NCI-H1092 (cell line): ENCODE results near the gene ZNF750.

Experiments used
- DNase-seq: peaks from one replicate; lab custom pipeline; 2025; lab: John Stamatoyannopoulos, UW

The ZNF750 gene

DNA sequence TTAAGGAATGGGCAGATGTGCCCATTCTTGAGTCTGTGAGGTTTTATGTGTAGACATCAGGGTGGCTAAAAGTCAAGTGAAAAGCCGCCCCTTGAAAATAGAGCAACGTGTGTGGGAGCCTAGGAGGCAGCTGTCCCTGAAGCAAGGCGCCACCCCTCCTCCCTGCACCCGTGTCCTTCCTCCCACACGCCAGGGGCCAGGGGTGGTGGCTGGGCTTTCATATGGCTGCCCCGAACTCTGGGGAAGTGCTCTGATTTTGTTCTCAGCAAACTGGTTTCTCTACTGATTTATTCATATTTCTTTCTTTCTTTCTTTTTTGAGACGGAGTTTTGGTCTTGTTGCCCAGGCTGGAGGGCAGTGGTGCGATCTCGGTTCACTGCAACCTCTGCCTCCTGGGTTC, 4.7 kb downstream of the ZNF750 start:
- DNase-seq: no peak

GRCh38 chr17:82832881-82833475, 6.8 kb downstream of the ZNF750 start:
- DNase-seq: no peak

GRCh38 chr17:82832411-82832810, 7.4 kb downstream of the ZNF750 start:
- no peak for DNase-seq

- DNase-seq: no peak
Observed at GRCh38 chr17:82831818-82832200, 8.0 kb downstream of the ZNF750 start.

DNA sequence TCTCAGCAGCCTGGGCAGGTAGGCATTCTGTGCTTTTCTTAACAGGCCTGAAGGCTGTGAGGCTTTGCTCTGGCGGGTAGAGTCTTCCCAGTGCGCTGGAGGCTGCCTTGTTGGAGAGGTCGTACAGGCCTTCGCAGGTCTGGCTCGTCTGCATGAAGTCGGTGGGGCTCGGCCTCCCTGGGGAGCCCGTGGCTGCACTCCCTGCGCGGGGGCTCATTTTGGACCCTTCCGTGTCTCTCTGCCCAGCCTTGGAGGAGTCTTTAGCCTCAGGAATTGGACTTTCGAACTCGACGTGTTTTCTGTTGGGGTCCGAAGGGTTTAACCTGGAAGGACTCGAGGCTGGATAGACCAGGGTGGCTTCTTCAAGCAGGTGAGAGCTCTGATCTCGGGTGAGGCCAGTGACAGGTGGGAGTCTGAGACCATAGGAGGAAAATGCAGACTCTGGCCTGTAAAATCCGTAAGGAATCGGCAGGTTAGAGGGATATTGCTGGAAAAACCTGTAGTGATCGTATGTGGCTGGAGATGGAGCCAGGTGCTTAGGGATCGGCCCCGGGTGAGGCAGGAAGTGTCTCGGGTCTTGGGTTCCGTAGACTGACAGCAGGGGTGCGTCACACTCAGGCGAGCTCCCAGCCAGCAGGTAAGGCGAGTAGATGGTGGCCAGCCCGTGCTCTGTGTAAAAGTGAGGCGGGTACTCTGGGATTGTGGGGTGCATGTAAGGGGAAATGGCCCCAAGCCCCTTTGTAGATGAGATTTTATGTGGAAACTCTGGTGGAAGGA, 8.6 kb downstream of the ZNF750 start:
- no peak for DNase-seq

DNA sequence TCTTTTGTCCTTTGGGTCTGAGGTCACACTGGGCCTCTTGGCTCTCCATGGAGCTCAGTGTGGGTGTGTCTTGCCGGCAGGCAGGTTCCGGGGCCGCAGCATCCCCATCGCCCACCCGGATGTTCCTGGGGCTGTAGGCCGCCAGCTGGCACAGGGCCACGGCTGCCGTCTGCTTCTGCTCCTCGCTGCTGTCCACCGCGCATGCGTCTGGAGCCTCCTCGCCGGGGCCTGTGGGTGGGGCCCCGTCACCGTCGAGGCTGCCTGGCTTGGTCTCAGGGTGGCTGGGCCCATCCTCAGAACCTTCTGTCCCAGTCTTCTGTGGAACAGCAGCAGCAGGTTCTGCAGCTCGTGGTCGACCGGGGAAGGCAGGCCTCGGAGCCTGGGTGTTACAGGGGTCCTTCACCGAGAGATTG, 9.6 kb downstream of the ZNF750 start:
- no peak for DNase-seq

DNA sequence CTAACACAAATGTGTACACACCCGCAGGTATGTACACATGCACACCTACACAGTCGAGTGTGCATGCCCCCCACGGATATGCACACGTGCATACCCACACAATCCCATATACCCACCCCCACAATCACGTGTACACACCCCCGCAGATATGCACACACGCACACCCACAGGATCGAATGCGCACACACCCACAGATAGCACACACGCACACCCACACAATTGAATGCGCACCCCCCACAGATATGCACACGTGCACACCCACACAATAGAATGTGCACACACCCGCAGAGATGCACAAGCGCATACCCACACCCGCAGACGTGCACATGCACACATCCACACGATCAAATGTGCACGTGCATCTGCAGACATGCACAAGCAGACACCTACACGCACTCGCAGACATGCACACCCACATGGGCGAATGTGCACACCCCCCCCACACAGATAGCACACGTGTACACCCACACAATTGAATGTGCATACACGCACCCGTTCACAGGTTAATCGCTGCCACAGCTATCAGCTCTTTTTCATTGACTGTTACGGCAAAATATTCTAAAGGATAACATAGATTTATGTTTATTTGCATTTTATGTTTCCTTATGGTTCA, 10.8 kb downstream of the ZNF750 start:
- DNase-seq: no peak

DNA sequence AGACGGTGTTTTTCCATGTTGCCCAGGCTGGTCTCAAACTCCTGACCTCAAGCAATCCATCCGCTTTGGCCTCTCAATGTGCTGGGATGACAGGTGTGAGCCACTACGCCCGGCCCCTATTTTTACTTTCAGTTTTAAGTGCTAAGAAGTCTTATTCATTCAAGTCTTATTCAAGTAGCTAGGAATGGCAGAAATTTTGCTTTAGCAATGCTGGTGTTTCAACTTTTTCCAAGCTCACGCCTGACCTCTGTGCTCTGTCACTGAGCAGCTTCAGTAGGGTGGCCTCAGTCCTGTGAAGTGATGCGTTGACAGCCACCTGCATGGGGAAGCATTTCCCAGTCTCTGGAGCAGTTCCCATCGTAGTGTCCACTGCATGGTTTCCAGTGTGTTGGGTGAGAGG, 12.9 kb downstream of the ZNF750 start:
- no peak for DNase-seq

DNA sequence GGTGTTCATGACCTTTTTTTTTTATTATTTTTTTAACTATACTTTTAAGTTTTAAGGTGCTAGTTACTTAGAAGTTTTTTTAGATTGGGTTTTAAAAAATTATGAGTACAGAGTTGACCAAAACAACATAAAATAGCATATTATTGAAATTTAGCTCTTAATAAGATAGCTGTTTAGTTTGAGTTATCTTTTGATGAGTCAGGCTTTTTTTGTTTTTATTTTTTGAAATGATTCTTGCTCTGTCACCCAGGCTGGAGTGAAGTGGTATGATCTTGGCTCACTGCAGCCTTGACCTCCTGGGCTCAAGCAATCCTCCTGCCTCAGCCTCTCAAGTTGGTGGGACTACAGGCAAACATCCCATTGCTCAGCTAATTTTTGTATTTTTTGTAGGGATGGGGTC, 13.6 kb downstream of the ZNF750 start:
- no peak for DNase-seq

- no peak for DNase-seq
Observed at GRCh38 chr17:82825540-82826124, 14.2 kb downstream of the ZNF750 start.

DNA sequence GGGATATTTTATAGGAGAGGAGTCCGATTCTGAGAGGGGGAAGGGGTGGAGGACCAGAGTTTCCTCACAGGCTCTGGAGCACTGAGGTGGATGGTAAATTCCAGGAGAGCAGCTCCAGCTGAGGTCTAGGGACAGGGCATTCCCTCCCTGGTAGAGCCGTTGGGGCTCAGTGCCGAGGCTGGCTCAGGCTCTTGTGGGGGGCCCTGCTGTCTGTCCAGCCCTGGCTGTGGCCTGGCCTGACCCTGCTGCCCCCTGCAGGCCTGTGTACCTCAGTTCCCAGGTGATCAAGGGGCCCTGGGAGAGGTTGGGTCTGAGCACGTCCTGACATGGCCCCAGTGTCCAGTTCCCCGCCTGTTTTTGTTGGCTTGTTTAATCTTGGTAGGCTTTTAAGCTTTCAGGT, 16.8 kb downstream of the ZNF750 start:
- no peak for DNase-seq

GRCh38 chr17:82822281-82822680, 17.5 kb downstream of the ZNF750 start:
- no peak for DNase-seq

- no peak for DNase-seq
Observed at GRCh38 chr17:82821554-82821953, 18.3 kb downstream of the ZNF750 start.

DNA sequence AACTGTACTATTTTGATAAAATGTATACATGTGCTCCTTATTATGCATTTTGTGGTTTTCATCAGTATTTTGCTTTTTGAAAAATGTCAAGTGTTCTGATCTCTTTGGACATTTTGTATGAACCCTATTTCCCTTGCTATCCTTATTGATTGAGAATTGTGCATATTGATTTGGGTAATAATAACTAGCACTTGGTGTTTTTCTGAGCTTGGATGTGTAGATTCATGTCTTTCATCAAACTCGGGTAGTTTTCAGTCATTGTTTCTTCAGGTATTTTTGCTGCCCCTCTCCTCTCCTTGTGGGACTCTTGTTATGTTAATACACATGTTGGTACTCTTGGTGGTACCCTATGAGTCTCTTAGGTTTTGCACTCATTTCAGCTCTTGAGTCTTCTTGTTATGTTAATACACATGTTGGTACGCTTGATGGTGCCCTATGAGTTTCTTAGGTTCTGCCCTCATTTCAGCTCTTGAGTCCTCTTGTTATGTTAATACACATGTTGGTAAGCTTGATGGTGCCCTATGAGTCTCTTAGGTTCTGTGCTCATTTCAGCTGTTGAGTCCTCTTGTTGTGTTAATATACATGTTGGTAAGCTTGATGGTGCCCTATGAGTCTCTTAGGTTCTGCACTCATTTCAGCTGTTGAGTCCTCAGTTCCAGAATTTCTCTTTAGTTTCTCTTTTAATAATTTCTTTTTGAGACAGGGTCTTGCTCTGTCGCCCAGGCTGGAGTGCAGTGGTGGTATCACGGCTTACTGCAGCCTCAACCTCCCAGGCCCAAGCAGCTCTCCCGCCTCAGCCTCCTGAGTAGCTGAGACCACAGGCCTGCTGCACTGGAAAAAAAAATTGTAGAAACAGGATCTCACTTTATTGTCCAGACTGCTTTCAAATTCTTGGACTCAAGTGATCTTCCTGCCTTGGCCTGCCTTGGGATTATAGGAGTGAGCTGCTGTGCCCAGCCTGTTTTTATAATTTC, 19.3 kb downstream of the ZNF750 start:
- no peak for DNase-seq

DNA sequence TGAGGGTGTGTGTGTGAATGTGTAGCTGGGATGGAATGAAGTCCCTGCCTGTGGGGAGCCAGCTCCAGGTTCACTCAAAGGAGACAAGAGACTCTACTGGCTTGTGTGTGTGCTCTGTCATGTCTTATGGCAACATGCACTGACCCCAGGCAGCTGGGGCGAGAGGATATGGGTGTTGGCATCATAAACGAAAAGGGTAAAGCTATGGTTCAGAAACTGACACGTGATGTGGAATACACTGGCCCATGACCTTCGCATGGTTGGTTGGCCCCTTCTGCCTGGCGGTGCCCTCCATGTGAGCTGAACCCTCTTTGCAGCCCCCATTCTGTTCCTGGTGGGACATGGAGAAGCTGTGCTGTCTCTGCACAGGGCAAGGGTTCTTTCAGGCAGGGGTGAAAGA, 21.9 kb downstream of the ZNF750 start:
- no peak for DNase-seq

GRCh38 chr17:82816358-82816757, 23.5 kb downstream of the ZNF750 start:
- no peak for DNase-seq

DNA sequence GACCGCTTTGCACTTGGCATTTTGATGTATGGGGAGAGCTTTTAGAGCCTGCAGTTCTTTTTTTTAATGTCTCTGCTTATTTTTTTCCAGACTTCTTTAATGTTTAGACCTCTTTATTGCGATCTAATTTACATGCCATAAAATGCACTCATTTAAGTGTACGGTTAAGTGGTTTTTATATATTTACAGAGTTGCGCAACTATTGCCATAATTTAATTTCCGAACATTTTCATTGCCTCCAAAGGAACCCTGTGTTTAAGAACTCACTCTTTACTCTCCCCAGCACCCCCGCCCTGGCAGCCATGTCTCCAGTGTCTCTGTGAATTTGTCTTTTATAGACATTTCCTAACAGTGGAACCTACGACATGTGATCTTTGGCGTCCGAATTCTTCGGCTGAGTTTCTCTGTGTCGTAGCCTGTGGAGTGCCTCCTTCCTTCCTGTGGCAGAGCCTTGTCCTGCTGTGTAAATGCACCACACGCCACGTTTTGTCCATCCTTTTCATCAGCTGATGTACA, 24.0 kb downstream of the ZNF750 start:
- DNase-seq: no peak

- no peak for DNase-seq
Observed at GRCh38 chr17:82815354-82815753, 24.5 kb downstream of the ZNF750 start.

- no peak for DNase-seq
Observed at GRCh38 chr17:82814834-82815233, 25.0 kb downstream of the ZNF750 start.

DNA sequence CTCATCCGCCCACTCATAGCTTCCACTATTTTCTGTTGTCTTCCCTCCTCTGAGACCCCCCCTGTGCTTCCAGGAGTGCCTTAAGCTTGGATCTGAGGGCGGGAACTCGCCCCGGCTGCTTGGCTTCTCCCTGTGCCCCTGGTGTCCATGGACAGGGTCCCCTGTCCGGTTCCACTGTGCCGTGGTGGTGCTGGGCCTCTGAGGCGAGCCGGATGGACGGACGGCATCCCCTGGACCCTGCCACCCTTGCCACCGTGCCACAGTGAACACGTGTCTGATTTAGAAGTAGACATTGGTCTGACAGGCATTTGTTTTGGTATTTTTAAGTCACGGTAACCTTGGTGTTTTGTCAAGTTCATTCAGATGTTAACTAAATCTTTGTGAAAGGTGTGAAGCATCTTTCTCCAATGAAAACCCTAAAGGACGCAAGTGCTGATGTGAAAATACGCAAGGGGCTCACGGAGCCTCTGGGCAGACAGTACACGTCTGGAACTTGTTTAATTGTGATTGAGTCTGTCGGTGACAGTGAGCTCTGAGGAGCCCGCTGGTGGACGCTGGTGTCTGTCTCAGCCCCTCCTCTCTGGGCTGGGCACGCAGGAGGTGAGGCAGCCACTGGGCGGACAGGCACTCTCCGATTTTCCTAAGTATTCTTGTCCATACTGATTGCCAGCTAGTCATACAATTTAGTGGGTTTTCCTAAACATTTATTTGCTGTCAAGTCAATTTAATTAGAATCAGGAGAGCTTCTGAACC, 26.3 kb downstream of the ZNF750 start:
- no peak for DNase-seq

DNA sequence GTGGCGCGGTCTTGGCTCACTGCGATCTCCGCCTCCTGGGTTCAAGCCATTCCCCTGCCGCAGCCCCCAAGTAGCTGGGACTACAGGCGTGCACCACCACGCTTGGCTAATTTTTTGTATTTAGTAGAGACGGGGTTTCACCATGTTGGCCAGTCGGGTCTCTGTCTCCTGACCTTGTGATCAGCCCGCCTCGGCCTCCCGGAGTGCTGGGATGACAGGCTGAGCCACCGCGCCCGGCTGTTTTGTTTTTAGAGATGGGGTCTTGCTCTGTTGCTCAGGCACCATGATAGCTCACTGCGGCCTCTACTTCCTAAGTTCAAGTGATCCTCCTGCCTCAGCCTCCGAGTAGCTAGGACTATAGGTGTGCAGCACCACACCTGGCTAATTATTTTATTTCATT, 27.2 kb downstream of the ZNF750 start:
- DNase-seq: no peak
